ENCODE data around the gene CSMD2.

DNA sequence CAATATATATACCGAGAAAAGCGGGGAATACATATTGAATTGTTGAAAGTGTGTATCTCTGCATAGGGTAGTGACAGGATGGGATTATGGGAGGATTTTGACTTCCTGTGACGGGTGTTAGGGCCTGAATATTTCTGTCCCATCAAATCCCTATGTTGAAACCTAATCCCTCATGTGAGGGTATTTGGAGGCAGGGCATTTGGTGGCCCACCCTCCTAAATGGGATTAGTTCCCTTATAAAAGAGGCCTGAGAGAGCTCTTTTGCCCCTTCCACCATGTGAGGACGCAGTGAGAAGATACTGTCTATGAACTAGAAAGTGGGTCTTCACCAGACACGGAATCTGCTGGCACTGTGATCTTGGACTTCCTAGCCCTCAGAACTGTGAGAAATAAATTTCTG is 555.3 kb downstream of the CSMD2 start:
- TF ChIP-seq, protein P1, sequence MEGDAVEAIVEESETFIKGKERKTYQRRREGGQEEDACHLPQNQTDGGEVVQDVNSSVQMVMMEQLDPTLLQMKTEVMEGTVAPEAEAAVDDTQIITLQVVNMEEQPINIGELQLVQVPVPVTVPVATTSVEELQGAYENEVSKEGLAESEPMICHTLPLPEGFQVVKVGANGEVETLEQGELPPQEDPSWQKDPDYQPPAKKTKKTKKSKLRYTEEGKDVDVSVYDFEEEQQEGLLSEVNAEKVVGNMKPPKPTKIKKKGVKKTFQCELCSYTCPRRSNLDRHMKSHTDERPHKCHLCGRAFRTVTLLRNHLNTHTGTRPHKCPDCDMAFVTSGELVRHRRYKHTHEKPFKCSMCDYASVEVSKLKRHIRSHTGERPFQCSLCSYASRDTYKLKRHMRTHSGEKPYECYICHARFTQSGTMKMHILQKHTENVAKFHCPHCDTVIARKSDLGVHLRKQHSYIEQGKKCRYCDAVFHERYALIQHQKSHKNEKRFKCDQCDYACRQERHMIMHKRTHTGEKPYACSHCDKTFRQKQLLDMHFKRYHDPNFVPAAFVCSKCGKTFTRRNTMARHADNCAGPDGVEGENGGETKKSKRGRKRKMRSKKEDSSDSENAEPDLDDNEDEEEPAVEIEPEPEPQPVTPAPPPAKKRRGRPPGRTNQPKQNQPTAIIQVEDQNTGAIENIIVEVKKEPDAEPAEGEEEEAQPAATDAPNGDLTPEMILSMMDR (IDR thresholded peaks at IDR 0.05 in 4 of 5, conservative IDR thresholded peaks at IDR 0.05 in 1 of 5): no peak
- no peak for TF ChIP-seq POLR2A (IDR thresholded peaks at IDR 0.05)

All from gastrocnemius medialis (tissue), 4 donors.